GM12891 (cell line): ENCODE measurements around the gene ZNF792.

Experiments
- PAX5 ChIP-seq: IDR thresholded peaks from 2 replicates; pipeline ENCODE4 v1.6.1; 2011; ENCODE audit warnings: low read length, moderate library complexity, mild to moderate bottlenecking; ENCODE audit not compliant: insufficient read depth, severe bottlenecking
- POLR2A ChIP-seq: IDR thresholded peaks from 2 replicates; pipeline ENCODE4 v1.6.1; 2011; ENCODE audit warnings: low read depth, low read length, control low read depth
- TAF1 ChIP-seq: IDR thresholded peaks from 2 replicates; pipeline ENCODE4 v1.6.1; 2011; ENCODE audit warnings: low read depth, low read length, control low read depth

DNA sequence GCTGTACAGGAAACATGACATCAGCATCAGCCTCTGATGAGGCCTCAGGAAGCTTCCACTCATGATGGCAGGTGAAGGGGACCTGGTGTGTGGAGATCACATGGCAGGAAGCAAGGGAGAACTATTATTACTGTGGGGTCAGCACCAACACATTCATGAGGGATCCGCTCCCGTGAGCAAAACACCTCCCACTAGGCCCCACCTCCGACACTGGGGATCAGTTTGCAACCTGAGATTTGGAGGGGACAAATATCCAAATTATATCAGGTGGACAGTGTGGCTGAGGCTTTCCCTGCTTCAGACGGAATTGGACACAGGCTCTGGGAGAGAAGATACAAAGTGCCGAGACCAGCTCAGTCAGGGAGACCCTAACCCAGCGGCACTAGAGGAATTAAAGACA lies 5.7 kb upstream of the ZNF792 start:
- TF ChIP-seq PAX5 (no peak), TAF1 (no peak), POLR2A (no peak)
